Activated naive CD8-positive, alpha-beta T cell treated with anti-CD3 and anti-CD28 coated beads for 36 hours (primary cell): ENCODE data around the gene FUT7. TPM values are rescaled to one million over a fixed set of nuclear protein-coding genes. Genes with fewer than 3 reads are reported as not detected.
A peak's percentile ranks its signal among the peaks of the same experiment; 100 is the strongest.

Experiments used
- DNase-seq: peaks from one replicate; pipeline ENCODE4 v3.0.0; 2021
- H3K27ac Mint-ChIP-seq: one replicate; pipeline ENCODE4 v1.8.0; 2022; ENCODE audit warnings: mild to moderate bottlenecking, moderate library complexity, mixed read lengths
- H3K27me3 Mint-ChIP-seq: one replicate; pipeline ENCODE4 v1.8.0; 2022; ENCODE audit warnings: mild to moderate bottlenecking, mixed read lengths
- H3K36me3 Mint-ChIP-seq: one replicate; pipeline ENCODE4 v1.8.0; 2021; ENCODE audit warnings: mild to moderate bottlenecking, mixed read lengths
- H3K4me1 Mint-ChIP-seq: one replicate; pipeline ENCODE4 v1.8.0; 2021; ENCODE audit warnings: mixed read lengths
- H3K4me3 Mint-ChIP-seq: one replicate; pipeline ENCODE4 v1.8.0; 2022; ENCODE audit warnings: mild to moderate bottlenecking, moderate library complexity, mixed read lengths
- H3K9me3 Mint-ChIP-seq: one replicate; pipeline ENCODE4 v1.8.0; 2022; ENCODE audit warnings: mixed read lengths
- total RNA-seq, 2 experiments: library from RNA; stranded (reverse); gene quantifications; one replicate each; pipeline ENCODE4 v1.2.3, GENCODE V29; 2021

FUT7 gene
- total RNA-seq, 2 experiments from 2014 or later = not detected

DNA sequence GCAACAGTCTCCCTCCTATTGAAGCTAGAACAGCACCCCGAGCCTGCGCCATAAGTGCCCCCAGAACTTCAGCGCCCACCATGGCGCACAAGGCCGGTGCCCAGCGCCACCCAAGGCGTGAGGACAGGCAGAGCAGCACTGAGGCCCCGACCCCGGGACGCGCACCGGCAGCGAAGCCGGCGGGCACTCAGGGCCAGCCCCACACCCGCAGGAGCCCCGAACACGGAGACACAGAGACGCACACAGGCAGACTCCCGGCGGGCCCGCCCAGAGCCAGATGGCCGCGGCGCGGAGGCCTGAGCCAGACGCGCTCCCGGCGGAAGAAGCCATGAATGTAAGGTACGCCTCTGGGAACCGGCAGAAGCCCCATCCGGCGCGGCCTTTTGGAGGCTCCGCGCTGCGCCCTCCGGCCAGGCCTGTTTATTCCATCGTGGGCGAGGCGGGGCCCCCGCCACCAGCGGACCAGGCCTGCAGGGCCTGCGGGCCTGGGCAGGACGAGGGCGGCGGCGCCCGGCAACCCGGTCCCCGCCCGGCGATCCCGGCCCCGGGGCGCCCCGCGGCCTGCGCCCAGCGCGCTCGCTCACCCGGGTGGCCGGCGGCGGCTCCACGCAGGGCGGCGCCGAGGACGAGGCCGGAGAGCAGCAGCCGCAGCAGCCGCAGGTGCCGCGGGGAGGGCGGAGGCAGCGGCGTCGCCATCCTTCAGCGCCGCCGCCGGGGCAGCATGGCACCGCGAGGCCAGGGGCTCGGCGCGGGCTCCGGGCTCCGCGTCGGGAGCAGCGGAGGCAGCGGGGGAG lies 13.6 kb upstream of the FUT7 start:
- Mint-ChIP-seq H3K36me3 (no peaks in the 10 kb centered on the region), H3K27ac (no peak overlapping the region), H3K4me1 (peaks cover 5% of the 10 kb centered on the region), H3K9me3 (no peaks in the 10 kb centered on the region), H3K27me3 (peaks cover 54% of the 10 kb centered on the region), H3K4me3 (peak overlapping the region; percentile 53)
- DNase-seq = peak; percentile 45

DNA sequence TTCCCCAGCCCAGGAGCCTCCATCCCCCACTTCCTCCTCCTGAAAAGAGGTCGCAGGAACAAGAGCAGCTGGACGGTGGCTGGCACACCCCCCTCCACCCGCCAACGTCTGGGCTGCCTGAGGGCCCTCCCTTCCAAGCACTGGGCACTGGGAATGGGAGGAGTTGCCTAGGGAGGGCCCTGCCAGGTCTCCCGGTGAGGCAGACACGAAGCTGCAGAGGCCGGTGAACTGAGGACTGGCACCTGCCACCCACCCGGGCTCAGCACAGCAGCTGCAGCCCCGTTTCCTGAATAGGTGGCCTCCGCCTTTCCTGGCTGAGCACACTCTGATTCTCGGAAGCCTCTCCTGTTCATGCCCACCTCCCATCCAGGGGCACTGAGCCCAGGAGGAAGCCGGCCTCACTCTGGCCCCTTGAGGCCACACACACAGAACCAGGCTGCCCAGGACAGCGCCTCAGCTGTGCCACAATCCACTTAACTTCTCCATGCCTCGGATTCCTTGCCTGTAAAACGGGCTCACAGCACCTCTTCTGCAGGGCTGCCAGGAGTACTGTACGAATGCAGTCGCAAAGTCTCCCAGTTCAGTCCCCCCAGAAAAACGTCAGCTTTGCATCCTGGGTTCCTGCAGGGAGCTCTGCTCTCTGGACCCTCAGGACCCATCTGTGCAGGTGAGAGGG lies 12.8 kb upstream of the FUT7 start:
- Mint-ChIP-seq H3K4me3 (peak overlapping the region; percentile 53), H3K27ac (no peak overlapping the region)
- DNase-seq = no peak

DNA sequence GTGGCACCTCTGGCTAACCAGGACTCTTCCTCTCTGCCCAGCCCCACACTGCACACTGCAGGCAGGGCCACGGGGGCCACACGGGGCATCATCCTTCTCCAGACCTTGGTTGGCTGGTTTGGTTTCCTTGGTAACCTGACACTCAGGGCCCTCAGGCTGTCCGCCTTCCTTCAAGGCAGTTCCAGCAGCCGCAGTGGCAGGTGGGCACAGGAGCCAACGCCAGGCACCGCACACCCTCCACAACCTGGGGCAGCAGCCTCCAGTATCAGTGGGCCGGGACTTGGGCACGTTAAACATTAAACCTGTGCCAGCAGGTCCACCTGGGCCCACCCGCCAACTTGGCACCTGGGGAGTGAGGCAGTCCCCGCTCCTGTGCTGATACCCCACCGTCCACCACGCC lies 12.1 kb upstream of the FUT7 start:
- Mint-ChIP-seq H3K27ac (no peak overlapping the region), H3K4me3 (no peak overlapping the region), H3K27me3 (peaks cover 39% of the 10 kb centered on the region), H3K36me3 (no peaks in the 10 kb centered on the region), H3K4me1 (peaks cover 5% of the 10 kb centered on the region), H3K9me3 (no peaks in the 10 kb centered on the region)
- DNase-seq = no peak

More for the DNA sequence above, 12.8 kb upstream of the FUT7 start:
- Mint-ChIP-seq H3K9me3 (no peaks in the 10 kb centered on the region), H3K36me3 (no peaks in the 10 kb centered on the region), H3K4me1 (peaks cover 5% of the 10 kb centered on the region), H3K27me3 (peaks cover 45% of the 10 kb centered on the region)

DNA sequence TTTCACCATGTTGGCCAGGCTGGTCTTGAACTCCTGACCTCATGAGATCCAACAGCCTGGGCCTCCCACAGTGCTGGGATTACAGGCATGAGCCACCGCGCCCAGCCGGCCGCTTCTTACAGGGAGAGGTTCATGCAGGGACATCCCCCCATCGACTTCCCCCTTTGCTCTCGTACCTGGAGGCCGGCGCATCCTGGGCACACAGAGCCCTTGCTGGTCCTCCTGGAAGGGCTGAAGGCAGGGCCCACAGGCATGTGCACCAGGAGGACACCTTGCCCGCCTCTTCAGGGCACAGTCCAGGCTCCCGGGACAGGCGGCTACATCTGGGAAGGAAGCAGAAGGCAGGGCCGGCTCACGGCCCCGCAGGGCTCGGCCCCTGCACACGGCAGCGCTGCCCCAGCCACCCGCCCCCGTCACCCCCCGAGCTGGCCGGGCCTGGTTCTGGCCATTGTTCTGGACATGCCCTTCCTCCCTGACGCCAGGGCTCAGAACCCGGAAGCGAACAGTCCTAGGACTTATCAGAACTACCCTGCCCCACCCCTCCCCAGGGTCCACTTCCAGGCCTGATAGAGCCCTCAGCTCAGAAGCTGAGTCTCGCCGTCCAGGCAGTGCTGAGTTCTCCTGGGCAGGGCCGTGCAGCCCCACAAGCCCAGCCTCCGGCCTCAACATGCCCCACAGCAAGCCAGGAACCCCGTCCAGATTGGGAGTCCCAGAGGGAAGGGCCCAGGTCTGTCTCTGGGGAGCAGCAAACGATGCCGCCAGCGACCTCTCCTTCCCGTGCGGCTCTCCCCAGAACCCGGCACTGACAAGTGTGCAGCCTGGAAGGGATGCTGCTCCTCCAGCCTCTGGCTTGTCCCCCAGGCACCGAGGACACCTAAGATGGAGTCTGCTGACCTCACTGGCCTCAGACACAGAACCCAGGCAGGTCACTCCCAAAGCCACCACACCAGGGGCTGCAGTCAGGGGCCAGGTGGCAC lies 11.2 kb upstream of the FUT7 start:
- Mint-ChIP-seq H3K36me3 (no peaks in the 10 kb centered on the region), H3K27me3 (peaks cover 29% of the 10 kb centered on the region), H3K4me1 (peaks cover 5% of the 10 kb centered on the region), H3K27ac (no peak overlapping the region), H3K9me3 (no peaks in the 10 kb centered on the region), H3K4me3 (no peak overlapping the region)
- no peak for DNase-seq

DNA sequence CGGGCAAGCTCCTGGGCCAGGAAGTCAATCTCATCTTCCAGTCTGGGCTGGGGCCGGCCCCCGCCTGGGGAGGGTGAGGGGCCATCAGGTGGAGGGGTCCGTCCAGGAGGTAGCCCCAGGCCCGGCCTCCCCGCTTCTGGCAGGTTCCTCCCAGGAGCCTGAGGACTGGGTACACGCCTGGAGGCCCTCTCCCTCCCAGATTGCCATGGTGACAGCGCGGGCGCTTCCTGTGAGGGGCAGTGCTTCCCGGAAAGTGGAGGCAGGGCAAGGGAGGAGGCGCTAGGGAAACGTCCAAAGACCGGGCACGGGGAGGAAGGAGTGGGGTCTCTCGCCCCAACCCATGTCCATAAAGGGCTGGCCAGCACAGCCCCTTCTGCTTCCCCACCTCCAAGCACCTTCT lies 9.2 kb upstream of the FUT7 start:
- peaks cover 5% of the 10 kb centered on the region for H3K4me1 Mint-ChIP-seq
- no peak overlapping the region for H3K27ac Mint-ChIP-seq
- H3K27me3 Mint-ChIP-seq = peaks cover 10% of the 10 kb centered on the region
- H3K4me3 Mint-ChIP-seq = no peak overlapping the region
- H3K9me3 Mint-ChIP-seq = no peaks in the 10 kb centered on the region
- no peak for DNase-seq
- no peaks in the 10 kb centered on the region for H3K36me3 Mint-ChIP-seq

DNA sequence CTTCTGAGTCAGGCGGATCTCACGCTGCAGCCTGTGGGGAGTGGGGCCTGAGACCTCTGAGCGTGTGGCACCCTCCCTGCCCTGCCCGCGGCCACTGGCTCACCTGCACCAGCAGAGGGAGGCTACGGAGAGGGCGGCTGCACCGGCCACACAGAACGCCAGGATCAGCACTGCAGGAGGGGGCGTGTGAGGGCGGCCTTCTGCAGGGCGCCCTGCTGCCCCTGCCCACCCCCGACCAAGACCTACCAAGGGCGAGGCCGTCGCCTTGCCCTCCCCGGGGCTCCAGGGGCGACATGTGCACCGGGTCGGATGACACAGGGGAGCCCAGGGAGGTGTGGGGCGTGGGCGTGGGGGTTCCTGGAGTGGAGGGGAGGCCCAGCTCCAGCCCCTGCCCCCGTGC lies 8.7 kb upstream of the FUT7 start:
- Mint-ChIP-seq H3K27me3 (peaks cover 10% of the 10 kb centered on the region), H3K4me1 (peaks cover 5% of the 10 kb centered on the region), H3K9me3 (no peaks in the 10 kb centered on the region), H3K4me3 (no peak overlapping the region), H3K36me3 (no peaks in the 10 kb centered on the region), H3K27ac (no peak overlapping the region)
- no peak for DNase-seq

DNA sequence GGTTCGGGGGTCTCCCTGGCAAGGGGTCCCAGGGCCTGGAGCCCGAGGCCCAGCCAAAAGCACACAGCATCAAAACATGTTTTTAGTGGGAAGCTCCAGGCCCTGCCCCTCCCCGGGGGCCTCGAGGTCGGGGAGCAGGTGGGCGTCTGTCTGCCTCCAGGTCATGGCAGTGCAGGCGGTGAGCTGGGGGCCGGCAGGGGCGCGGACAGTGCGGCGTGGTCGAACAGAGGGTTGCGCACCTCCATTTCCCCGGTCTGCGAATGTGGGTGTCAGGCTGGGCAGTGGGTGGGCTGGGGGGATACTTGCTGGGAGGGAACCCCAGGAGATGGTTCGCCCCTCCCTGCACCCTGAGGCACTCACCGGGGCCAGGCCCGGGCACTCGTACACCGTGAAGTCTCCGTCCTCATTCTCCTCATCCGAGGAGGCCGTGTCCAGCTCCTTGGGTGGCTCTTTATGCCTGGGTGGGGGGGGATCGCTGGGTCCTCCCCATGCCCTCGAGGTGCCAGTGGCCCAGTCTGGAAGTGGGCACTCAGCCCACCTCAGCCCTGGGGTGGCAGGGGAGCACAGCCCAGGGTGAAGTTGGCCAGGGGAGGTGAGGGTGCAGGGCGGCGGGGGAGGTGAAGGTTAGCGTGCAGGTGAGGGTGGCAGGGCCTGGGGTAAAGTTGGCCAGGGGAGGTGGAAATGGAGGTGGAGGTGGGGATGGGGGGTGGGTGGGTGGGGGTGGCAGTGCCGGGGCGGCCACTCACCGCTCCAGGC lies 7.9 kb upstream of the FUT7 start:
- Mint-ChIP-seq H3K4me3 (no peak overlapping the region), H3K9me3 (no peaks in the 10 kb centered on the region), H3K27me3 (peaks cover 4% of the 10 kb centered on the region), H3K27ac (no peak overlapping the region), H3K36me3 (no peaks in the 10 kb centered on the region), H3K4me1 (peaks cover 5% of the 10 kb centered on the region)
- DNase-seq = no peak

DNA sequence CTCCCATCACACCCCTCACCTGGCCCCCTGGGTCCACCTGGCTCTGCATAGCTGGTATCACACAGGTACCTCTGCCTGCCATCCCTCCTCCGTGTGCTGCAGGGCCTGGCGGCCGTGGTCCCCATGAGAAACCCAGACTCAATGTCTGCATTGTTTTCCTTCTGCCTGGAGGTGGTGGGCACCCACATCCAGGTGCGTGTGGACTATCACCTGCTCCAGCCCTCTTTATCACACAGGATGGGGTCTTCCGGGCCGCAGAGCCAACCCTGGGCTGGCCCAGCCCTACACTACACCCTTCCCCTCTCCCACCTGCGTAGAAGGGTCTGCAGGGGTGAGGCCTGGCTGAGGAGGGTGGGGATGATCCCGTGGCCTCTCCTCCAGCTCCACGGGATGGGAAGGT lies 7.0 kb upstream of the FUT7 start:
- no peaks in the 10 kb centered on the region for H3K9me3 Mint-ChIP-seq
- no peak overlapping the region for H3K4me3 Mint-ChIP-seq
- DNase-seq = no peak
- H3K36me3 Mint-ChIP-seq = no peaks in the 10 kb centered on the region
- no peak overlapping the region for H3K27ac Mint-ChIP-seq
- no peaks in the 10 kb centered on the region for H3K27me3 Mint-ChIP-seq
- peaks cover 8% of the 10 kb centered on the region for H3K4me1 Mint-ChIP-seq

DNA sequence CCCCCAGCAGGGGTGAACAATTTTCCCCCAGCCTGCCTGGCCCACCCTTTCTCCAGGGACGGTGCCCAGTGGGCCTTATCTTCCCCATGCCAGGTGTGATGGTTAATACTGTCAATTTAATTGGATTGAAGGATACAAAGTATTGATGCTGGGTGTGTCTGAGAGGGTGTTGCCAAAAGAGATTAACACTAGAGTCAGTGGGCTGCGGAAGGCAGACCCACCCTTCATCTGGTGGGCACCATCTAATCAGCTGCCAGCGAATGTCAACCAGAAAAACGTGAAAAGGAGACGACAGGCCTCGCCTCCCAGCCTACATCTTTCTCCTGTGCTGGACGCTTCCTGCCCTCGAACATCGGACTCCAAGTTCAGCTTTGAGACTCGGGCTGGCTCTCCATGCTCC lies 5.6 kb upstream of the FUT7 start:
- no peak for DNase-seq
- no peaks in the 10 kb centered on the region for H3K9me3 Mint-ChIP-seq
- H3K4me3 Mint-ChIP-seq = no peak overlapping the region
- no peaks in the 10 kb centered on the region for H3K27me3 Mint-ChIP-seq
- peaks cover 11% of the 10 kb centered on the region for H3K4me1 Mint-ChIP-seq
- no peak overlapping the region for H3K27ac Mint-ChIP-seq
- no peaks in the 10 kb centered on the region for H3K36me3 Mint-ChIP-seq

DNA sequence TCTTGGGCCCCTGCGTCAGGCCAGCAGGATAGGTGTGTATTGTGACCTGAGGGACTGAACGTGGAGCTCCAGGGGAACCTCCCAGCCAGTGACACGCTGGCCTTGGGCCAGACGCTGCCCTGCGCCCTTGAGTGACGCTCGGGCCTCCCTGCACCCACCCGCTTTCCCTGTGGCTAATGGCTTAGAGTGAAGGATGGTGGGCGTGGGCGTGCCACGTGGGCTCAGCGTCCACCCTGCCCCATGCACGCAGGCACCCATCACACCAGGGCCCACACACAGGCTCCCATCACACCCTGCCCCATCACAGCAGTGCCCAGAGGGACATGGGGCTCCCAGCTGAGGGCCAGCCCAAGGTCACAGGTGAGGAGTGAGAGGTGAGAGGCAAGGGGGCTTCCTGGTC lies 5.1 kb upstream of the FUT7 start:
- no peaks in the 10 kb centered on the region for H3K36me3 Mint-ChIP-seq
- H3K27me3 Mint-ChIP-seq = no peaks in the 10 kb centered on the region

DNA sequence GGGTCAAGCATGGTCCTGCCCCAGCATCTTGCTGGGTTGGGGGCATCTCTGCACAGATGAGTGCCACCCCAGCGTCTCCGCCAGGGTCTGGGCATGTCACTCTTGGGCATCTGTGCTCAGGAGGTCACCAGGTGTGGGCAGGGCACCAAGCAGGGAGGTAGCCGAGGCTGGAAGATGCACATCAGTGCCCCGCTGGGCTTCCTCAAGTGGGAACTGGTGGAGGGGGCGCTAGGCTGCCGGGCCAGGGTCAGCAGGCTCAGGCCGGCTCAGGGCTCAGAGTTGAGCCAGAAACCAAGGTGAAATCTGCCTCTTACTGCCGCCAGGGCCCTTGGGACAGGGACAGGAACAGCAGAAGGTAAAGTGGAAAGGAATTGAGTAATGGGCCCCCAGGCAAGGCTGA lies 4.0 kb upstream of the FUT7 start:
- Mint-ChIP-seq H3K27ac (no peak overlapping the region), H3K36me3 (no peaks in the 10 kb centered on the region), H3K4me1 (peaks cover 16% of the 10 kb centered on the region), H3K4me3 (no peak overlapping the region), H3K27me3 (no peaks in the 10 kb centered on the region), H3K9me3 (no peaks in the 10 kb centered on the region)
- no peak for DNase-seq

More for the DNA sequence above, 5.1 kb upstream of the FUT7 start:
- Mint-ChIP-seq H3K4me1 (peaks cover 12% of the 10 kb centered on the region), H3K4me3 (no peak overlapping the region), H3K27ac (no peak overlapping the region), H3K9me3 (no peaks in the 10 kb centered on the region)
- DNase-seq = no peak

DNA sequence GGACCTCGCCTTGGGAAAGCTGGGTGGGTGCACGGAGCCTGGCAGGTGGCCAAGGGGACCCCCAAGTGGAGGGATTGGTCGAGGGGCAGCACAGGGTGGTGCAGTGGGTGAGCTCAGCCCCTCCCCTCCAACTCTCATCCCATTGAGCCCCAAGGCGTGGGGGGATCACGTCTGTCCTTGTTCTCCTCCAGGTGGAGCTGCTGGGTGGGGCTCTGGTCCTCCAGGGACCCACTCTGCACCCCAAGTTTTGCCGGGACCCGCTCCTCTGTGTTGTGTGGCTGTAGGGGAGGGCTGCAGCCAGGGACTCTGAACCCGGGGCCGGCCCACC lies 3.6 kb upstream of the FUT7 start:
- Mint-ChIP-seq H3K27me3 (no peaks in the 10 kb centered on the region), H3K36me3 (no peaks in the 10 kb centered on the region), H3K9me3 (no peaks in the 10 kb centered on the region), H3K4me1 (peaks cover 21% of the 10 kb centered on the region), H3K27ac (no peak overlapping the region), H3K4me3 (no peak overlapping the region)
- no peak for DNase-seq

DNA sequence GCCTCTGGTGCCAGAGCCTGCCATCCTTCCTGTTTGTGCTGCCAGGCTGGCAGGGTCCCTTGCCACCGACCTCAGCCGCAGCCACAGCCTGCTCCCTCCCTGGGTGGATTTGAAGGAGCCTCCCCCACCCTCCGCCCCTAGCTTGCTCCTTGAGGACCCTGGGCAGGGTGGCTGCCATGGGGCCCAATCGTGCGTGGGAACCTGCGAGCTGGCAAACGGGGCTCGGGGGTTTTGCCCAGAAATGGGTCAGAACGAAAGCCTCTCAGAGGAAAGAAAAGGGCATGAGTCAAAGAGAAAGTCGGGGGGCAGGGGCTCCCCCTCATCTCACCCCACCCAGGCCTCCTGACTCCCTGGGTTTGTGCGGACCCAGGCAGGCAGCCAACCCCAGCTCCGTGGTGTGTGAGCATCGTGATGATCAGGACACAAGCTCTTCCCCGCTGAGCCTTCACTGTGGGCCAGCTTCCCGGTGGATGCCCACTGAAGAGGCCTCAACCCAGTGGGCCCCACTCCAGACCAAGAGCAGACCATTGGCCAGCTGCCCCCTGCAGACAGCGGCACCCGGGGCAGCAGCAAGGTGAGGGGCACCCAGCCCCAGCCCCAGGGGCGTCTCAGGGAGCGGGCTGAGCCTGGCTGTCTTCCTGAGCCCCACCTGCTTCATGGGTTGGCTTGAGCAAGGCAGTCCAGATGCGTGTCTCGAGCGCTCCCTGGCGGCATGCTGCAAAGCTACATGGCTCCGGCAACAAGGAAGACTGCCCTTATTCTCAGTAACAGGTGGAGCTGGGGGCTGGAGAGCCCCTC lies 3.0 kb upstream of the FUT7 start:
- no peaks in the 10 kb centered on the region for H3K36me3 Mint-ChIP-seq
- peak overlapping the region; percentile 46 for H3K27ac Mint-ChIP-seq
- peak; percentile 88 for DNase-seq

More for the DNA sequence above, 3.0 kb upstream of the FUT7 start:
- peak overlapping the region; percentile 52 for H3K4me3 Mint-ChIP-seq
- H3K27me3 Mint-ChIP-seq = no peaks in the 10 kb centered on the region
- peaks cover 25% of the 10 kb centered on the region for H3K4me1 Mint-ChIP-seq
- H3K9me3 Mint-ChIP-seq = no peaks in the 10 kb centered on the region
